PC-3 (cell line): ENCODE results near the gene SH2D1A.
"Not testable (repeated sequence)": the region's sequence is repeated elsewhere in the genome, so short reads cannot be mapped to it uniquely, and the experiment has no call there.

ENCODE experiments used
- CTCF ChIP-seq: fragments of 300-600 bp; sonication (generic); conservative IDR thresholded peaks from 2 replicates; pipeline ENCODE4 v1.5.1; 2017; ENCODE audit warnings: antibody characterized with exemption, low read depth, mild to moderate bottlenecking, low read length
- EZH2 ChIP-seq: fragments of 300-600 bp; sonication (generic); IDR thresholded peaks from one replicate; pipeline ENCODE4 v1.6.1; 2017; ENCODE audit warnings: antibody characterized with exemption, mild to moderate bottlenecking, low read length; ENCODE audit not compliant: unreplicated experiment
- EZH2phosphoT487 ChIP-seq: fragments of 300-600 bp; sonication (generic); IDR thresholded peaks from 2 replicates; pipeline ENCODE4 v1.6.1; 2018; ENCODE audit warnings: mild to moderate bottlenecking, antibody characterized with exemption, low read length, borderline replicate concordance

DNA sequence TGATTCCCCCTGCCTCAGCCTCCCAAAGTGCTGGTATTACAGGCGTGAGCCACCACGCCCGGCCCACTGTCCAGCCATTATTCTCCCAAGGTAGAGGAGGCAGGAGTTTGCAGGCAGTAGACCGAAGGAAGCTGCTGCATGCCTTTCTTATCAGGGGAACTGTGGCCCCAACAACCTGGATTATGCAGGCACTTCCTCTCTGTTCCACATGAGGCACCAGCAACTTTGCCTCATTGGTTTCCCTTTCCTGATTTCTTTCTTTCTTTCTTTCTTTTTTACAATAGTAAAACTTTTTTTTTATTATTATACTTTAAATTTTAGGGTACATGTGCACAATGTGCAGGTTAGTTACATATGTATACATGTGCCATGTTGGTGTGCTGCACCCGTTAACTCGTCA, 62.0 kb downstream of the SH2D1A start:
- not testable (repeated sequence) for TF ChIP-seq CTCF, EZH2phosphoT487, EZH2
